ENCODE data around the gene PRKCH.

DNA sequence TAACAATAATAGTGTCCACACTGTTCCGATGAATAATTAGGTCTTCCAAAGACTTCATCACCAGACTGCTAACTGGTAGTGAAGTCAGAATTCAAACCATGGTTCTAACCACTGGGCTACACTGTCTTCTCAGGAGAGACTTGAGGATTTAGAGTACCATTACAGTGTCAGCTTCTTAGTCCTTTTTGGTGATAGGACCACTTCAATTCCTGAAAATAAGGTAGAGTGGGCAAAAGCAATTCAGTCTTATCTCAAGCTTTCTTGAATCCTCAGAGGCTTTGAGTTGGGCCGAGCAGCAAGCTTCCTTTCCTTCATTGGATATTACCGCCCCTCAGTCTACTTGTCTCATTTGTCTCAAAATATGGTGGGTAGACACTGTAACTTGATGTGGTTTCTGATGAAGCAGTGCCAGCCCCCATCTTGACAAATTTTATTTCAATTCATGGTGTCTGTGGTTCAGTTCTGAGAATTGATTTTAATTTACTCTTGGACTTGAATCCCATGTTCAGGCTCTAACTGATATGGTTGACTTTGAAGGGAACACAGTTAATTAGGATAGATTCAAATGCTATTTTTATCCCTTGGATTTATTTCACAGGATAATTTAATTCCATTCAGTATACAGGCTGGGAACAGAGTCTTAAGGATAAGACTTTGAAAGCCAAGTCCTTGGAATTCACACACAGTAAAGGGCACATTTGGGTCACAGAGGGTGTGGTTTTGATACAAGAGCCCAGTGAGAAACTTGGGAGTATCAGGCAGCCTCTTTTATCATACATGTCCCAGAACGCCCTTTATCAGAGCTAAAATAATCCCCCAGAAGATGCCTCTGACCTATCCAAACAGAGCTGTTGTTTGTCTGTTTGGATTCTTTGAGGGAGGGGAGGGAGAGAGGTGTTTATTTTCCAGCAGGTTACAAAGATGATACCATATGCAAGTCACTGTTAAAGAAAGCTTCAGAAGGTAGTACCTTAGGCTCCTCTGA, 167.3 kb downstream of the PRKCH start:
- TF ChIP-seq TAF1 (IDR thresholded peaks at IDR 0.05; ENCODE audit: borderline replicate concordance, insufficient read depth, low read length) (no peak), POLR2AphosphoS5 (IDR thresholded peaks at IDR 0.05; ENCODE audit: low read depth, low read length) (no peak)
- TF ChIP-seq, protein P1, sequence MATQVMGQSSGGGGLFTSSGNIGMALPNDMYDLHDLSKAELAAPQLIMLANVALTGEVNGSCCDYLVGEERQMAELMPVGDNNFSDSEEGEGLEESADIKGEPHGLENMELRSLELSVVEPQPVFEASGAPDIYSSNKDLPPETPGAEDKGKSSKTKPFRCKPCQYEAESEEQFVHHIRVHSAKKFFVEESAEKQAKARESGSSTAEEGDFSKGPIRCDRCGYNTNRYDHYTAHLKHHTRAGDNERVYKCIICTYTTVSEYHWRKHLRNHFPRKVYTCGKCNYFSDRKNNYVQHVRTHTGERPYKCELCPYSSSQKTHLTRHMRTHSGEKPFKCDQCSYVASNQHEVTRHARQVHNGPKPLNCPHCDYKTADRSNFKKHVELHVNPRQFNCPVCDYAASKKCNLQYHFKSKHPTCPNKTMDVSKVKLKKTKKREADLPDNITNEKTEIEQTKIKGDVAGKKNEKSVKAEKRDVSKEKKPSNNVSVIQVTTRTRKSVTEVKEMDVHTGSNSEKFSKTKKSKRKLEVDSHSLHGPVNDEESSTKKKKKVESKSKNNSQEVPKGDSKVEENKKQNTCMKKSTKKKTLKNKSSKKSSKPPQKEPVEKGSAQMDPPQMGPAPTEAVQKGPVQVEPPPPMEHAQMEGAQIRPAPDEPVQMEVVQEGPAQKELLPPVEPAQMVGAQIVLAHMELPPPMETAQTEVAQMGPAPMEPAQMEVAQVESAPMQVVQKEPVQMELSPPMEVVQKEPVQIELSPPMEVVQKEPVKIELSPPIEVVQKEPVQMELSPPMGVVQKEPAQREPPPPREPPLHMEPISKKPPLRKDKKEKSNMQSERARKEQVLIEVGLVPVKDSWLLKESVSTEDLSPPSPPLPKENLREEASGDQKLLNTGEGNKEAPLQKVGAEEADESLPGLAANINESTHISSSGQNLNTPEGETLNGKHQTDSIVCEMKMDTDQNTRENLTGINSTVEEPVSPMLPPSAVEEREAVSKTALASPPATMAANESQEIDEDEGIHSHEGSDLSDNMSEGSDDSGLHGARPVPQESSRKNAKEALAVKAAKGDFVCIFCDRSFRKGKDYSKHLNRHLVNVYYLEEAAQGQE (IDR thresholded peaks at IDR 0.05; ENCODE audit: insufficient read depth in 1 of 2, low read depth in 2 of 2, low read length in 2 of 2), result no peak
